HepG2 (cell line): ENCODE measurements around the gene NCOA5. TPM values are rescaled to one million over a fixed set of nuclear protein-coding genes. Genes with fewer than 3 reads are reported as not detected.

Experiments used
- ATAC-seq: fragments of 200-7000 bp; cut with Tn5 transposase; 3 replicates; pipeline ENCODE4 v1.9.1; 2020; ENCODE audit warnings: mild to moderate bottlenecking, moderate library complexity
- BruUV-seq: library from RNA; stranded (reverse); fragments of 400-500 nt; replicated peaks from 2 replicates; lab custom pipeline; 2021; lab: Mats Ljungman, UMichigan
- CTCF ChIA-PET: fragments of 300-600 bp; formaldehyde crosslinking; extraction: SDS; loops from one replicate; lab custom pipeline; 2021; ENCODE audit warnings: low total read pairs, inconsistent platforms, low intra/inter-chr PET ratio; lab: Yijun Ruan, JAX
- POLR2A ChIA-PET: fragments of 350-600 bp; sonication (Branson Sonifier 250); formaldehyde crosslinking; loops from one replicate; lab custom pipeline; 2020; ENCODE audit warnings: antibody characterized with exemption, inconsistent platforms; lab: Yijun Ruan, JAX
- DNase-seq: peaks from one replicate; pipeline ENCODE4 v3.0.0-alpha.2; 2015; ENCODE audit warnings: low spot score
- FAIRE-seq: peaks from 3 replicates; lab custom pipeline; 2011; peaks lifted over from hg19 to GRCh38; lab: Jason Lieb, UNC
- H2AFZ ChIP-seq: one replicate; pipeline ENCODE4 v1.6.1; 2011; ENCODE audit warnings: low read length, inconsistent platforms
- H3K27ac ChIP-seq: fragments of 300-600 bp; 3 replicates; pipeline ENCODE4 v1.8.0; 2011; ENCODE audit warnings: mixed run types, mild to moderate bottlenecking, mixed read lengths, low read length, inconsistent platforms; ENCODE audit not compliant: insufficient read depth; ENCODE audit errors: extremely low read length
- H3K27me3 ChIP-seq, 2 experiments: fragments of 200-600 bp in 1 of 2; 2 replicates in 1 of 2; 3 replicates in 1 of 2; pipeline versions ENCODE4 v1.6.0 to v1.8.0; 2011; ENCODE audit warnings: low read length in 2 of 2, mild to moderate bottlenecking in 2 of 2, moderate library complexity in 2 of 2, inconsistent platforms in 1 of 2; ENCODE audit not compliant: insufficient read depth in 2 of 2, control insufficient read depth in 1 of 2
- H3K36me3 ChIP-seq, 2 experiments: fragments of 200-600 bp in 1 of 2; replicated peaks in 1 of 2; 2 replicates in 1 of 2; 3 replicates in 1 of 2; pipeline versions ENCODE4 v1.5.1 to v1.8.0; 2011; ENCODE audit warnings: low read length in 2 of 2, inconsistent platforms in 1 of 2; ENCODE audit not compliant: insufficient read depth in 2 of 2, control insufficient read depth in 1 of 2
- H3K4me1 ChIP-seq: 2 replicates; pipeline ENCODE4 v1.5.1; 2012; ENCODE audit warnings: low read length, inconsistent platforms; ENCODE audit not compliant: insufficient read depth
- H3K4me2 ChIP-seq: 2 replicates; pipeline ENCODE4 v1.6.0; 2011; ENCODE audit warnings: low read depth, low read length, inconsistent platforms
- H3K4me3 ChIP-seq, 3 experiments: fragments of 200-600 bp in 1 of 3; sonication (generic), shearing (Covaris generic) in 1 of 3; replicated peaks in 1 of 3; 2 replicates each; pipeline ENCODE4 v1.5.1; 2011 to 2016; ENCODE audit warnings: low read length in 3 of 3, inconsistent platforms in 2 of 3, low read depth in 2 of 3, mild to moderate bottlenecking in 2 of 3, control low read depth in 1 of 3, mixed read lengths in 1 of 3; ENCODE audit not compliant: insufficient read depth in 1 of 3
- H3K79me2 ChIP-seq: one replicate; pipeline ENCODE4 v1.6.1; 2011; ENCODE audit warnings: low read length, inconsistent platforms; ENCODE audit not compliant: insufficient read depth
- H3K9ac ChIP-seq: 2 replicates; pipeline ENCODE4 v1.6.0; 2011; ENCODE audit warnings: mild to moderate bottlenecking, low read depth, low read length, inconsistent platforms; ENCODE audit not compliant: insufficient read depth
- H3K9me3 ChIP-seq: 2 replicates; pipeline ENCODE4 v1.5.1; 2012; ENCODE audit warnings: mild to moderate bottlenecking, low read length
- H4K20me1 ChIP-seq: 2 replicates; pipeline ENCODE4 v1.6.0; 2011; ENCODE audit warnings: inconsistent platforms, mild to moderate bottlenecking, low read length, moderate library complexity; ENCODE audit not compliant: insufficient read depth
- GABPA ChIP-seq, 2 experiments: IDR thresholded peaks; 2 replicates each; pipeline ENCODE4 v1.6.1; 2011 to 2016; ENCODE audit warnings: low read depth in 2 of 2, low read length in 1 of 2, missing biosample characterization in 1 of 2, missing genetic modification characterization in 1 of 2
- HMGA1 ChIP-seq: sonication (generic); formaldehyde crosslinking; conservative IDR thresholded peaks from 2 replicates; pipeline ENCODE4 v1.4.0; 2020; ENCODE audit warnings: missing genetic modification reagents
- NBN ChIP-seq: fragments of 450-650 bp; conservative IDR thresholded peaks from 2 replicates; pipeline ENCODE4 v1.6.1; 2017
- NFKBIZ ChIP-seq: IDR thresholded peaks from 2 replicates; pipeline ENCODE4 v1.6.1; 2018; ENCODE audit warnings: missing genetic modification reagents, missing compliant biosample characterization
- ZBTB3 ChIP-seq: sonication (generic); formaldehyde crosslinking; IDR thresholded peaks from 2 replicates; pipeline ENCODE4 v1.4.0; 2020; ENCODE audit warnings: low read depth, mild to moderate bottlenecking, moderate library complexity, missing genetic modification reagents, borderline replicate concordance
- ZKSCAN8 ChIP-seq: IDR thresholded peaks from 2 replicates; pipeline ENCODE4 v1.6.1; 2016; ENCODE audit warnings: borderline replicate concordance, missing genetic modification reagents, missing compliant biosample characterization
- ZNF264 ChIP-seq: sonication (generic); formaldehyde crosslinking; IDR thresholded peaks from 2 replicates; pipeline ENCODE4 v1.4.0; 2020; ENCODE audit warnings: missing genetic modification reagents
- ZNF598 ChIP-seq: sonication (generic); formaldehyde crosslinking; IDR thresholded peaks from 2 replicates; pipeline ENCODE4 v1.5.1; 2020; ENCODE audit warnings: mild to moderate bottlenecking, missing genetic modification reagents, borderline replicate concordance
- ZSCAN25 ChIP-seq: sonication (generic); formaldehyde crosslinking; IDR thresholded peaks from 2 replicates; pipeline ENCODE4 v1.8.0; 2022; ENCODE audit warnings: mild to moderate bottlenecking, missing genetic modification reagents
- WGBS: methylation state at CpG from one replicate; pipeline ENCODE4 v1.1.6; 2017; ENCODE audit warnings: low lambda C conversion rate; 5-methylcytosine and 5-hydroxymethylcytosine counted together
- in situ Hi-C: cut with HindIII; loops from 2 replicates; pipeline ENCODE4 v1.10.0; 2017; ENCODE audit warnings: low pct_unique_long_range_greater_than_20kb; ENCODE audit not compliant: extremely low pct_ligation_motif_present
- intact Hi-C: fragments of 100-400 bp; cut with micrococcal nuclease; formaldehyde crosslinking; loops from one replicate; pipeline ENCODE4 v1.10.0; 2022; ENCODE audit not compliant: unreplicated experiment
- polyA plus RNA-seq, 8 experiments: library from polyadenylated mRNA; depleted of rRNA in 3 of 8; stranded (reverse) in 7 of 8; unstranded in 1 of 8; fragments of >200 nt; fragmentation: Illumina TruSeq in 4 of 8; extraction: Trizol in 4 of 8; gene quantifications; 2 replicates each; pipeline versions ENCODE4 v1.2.1 to v1.2.3, GENCODE V29; 2011 to 2016; ENCODE audit warnings: low read depth in 4 of 8, missing spikeins in 1 of 8, mixed read lengths in 1 of 8; ENCODE audit not compliant: insufficient read depth in 1 of 8
- total RNA-seq, 5 experiments: library from RNA; depleted of rRNA; stranded (reverse); fragments of >200 nt; fragmentation: Illumina TruSeq; extraction: Trizol; gene quantifications; 2 replicates each; pipeline ENCODE4 v1.2.3, GENCODE V29; 2016; ENCODE audit warnings: low read depth in 1 of 5
- TF ChIP-seq, protein P1 (sequence below): sonication (generic); formaldehyde crosslinking; IDR thresholded peaks from 2 replicates; pipeline ENCODE4 v1.5.1; 2020; ENCODE audit warnings: missing genetic modification reagents, mild to moderate bottlenecking, borderline replicate concordance
- TF ChIP-seq, protein P2 (sequence below): sonication (generic); formaldehyde crosslinking; IDR thresholded peaks from 2 replicates; pipeline ENCODE4 v1.4.0; 2020; ENCODE audit warnings: missing genetic modification reagents, borderline replicate concordance

NCOA5 gene
- total and polyA plus RNA-seq, 2 of the 13 experiments (the other 11 are each of a cell fraction or from before 2014, with no cell fraction given): 16.5 to 28.4 TPM

DNA sequence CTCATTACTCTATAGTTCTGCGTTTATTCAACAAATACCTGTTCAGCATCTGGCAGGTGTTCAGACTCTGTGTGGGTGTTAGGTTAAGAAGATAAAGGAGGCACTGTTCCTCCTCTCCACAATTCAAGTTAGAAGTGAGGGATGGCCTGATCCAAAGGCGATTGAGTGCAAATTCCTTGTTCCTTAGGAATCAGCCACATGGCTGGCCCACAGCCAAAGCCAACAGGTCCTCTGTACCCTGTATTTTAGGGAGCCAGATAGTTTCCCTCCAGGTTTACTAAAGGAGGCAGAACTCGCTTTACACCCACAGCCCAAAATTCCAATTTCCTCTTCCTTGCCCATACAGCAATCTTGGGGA lies 23.3 kb upstream of the NCOA5 start:
- no peak for ATAC-seq
- no peak overlapping the region for H3K4me3 ChIP-seq
- H4K20me1 ChIP-seq: no peaks in the 10 kb centered on the region
- TF ChIP-seq, protein P1, sequence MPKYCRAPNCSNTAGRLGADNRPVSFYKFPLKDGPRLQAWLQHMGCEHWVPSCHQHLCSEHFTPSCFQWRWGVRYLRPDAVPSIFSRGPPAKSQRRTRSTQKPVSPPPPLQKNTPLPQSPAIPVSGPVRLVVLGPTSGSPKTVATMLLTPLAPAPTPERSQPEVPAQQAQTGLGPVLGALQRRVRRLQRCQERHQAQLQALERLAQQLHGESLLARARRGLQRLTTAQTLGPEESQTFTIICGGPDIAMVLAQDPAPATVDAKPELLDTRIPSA (CRISPR knock-in tag): no peak
- TF ChIP-seq ZBTB3 (CRISPR knock-in tag) (no peak), ZNF598 (CRISPR knock-in tag) (no peak), ZSCAN25 (CRISPR knock-in tag) (no peak), GABPA (IDR thresholded peaks at IDR 0.05; ENCODE audit: low read depth, low read length) (no peak), GABPA (CRISPR knock-in tag; IDR thresholded peaks at IDR 0.05; ENCODE audit: low read depth) (no peak), NBN (no peak), ZNF264 (CRISPR knock-in tag) (no peak), HMGA1 (CRISPR knock-in tag) (no peak), ZKSCAN8 (CRISPR knock-in tag) (no peak), NFKBIZ (CRISPR knock-in tag) (no peak)
- TF ChIP-seq, protein P2, sequence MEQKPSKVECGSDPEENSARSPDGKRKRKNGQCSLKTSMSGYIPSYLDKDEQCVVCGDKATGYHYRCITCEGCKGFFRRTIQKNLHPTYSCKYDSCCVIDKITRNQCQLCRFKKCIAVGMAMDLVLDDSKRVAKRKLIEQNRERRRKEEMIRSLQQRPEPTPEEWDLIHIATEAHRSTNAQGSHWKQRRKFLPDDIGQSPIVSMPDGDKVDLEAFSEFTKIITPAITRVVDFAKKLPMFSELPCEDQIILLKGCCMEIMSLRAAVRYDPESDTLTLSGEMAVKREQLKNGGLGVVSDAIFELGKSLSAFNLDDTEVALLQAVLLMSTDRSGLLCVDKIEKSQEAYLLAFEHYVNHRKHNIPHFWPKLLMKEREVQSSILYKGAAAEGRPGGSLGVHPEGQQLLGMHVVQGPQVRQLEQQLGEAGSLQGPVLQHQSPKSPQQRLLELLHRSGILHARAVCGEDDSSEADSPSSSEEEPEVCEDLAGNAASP (CRISPR knock-in tag): no peak
- peaks cover 6% of the 10 kb centered on the region; the same call in 1 of the 2 replicates for H3K4me1 ChIP-seq
- H3K79me2 ChIP-seq: no peaks in the 10 kb centered on the region
- no peak overlapping the region for H3K4me2 ChIP-seq
- H3K27ac ChIP-seq: no peak overlapping the region
- ChIA-PET CTCF (no interaction called here), POLR2A (no interaction called here)
- in situ Hi-C loops: no loop called here
- H3K36me3 ChIP-seq: no peaks in the 10 kb centered on the region
- H3K9ac ChIP-seq: no peak overlapping the region
- no TSS peak for BruUV-seq
- H2AFZ ChIP-seq: no peak overlapping the region
- no peak for FAIRE-seq
- intact Hi-C loops: no loop called here
- no peaks in the 10 kb centered on the region for H3K9me3 ChIP-seq
- H3K27me3 ChIP-seq: peaks cover 7 to 55% of the 10 kb centered on the region in 2 experiments; a peak in 4 of 5 replicates
- WGBS: 8% methylated on average over 3 of the region's 3 CpGs
- DNase-seq: no peak
